Activated gamma-delta T cell treated with Interleukin-2 at 50 U/mL for 16 hours (primary cell): ENCODE measurements around the gene CHRNA3.

Experiments
- DNase-seq: peaks from one replicate; pipeline ENCODE4 v3.0.0-alpha.2; 2020

Gene CHRNA3

DNA sequence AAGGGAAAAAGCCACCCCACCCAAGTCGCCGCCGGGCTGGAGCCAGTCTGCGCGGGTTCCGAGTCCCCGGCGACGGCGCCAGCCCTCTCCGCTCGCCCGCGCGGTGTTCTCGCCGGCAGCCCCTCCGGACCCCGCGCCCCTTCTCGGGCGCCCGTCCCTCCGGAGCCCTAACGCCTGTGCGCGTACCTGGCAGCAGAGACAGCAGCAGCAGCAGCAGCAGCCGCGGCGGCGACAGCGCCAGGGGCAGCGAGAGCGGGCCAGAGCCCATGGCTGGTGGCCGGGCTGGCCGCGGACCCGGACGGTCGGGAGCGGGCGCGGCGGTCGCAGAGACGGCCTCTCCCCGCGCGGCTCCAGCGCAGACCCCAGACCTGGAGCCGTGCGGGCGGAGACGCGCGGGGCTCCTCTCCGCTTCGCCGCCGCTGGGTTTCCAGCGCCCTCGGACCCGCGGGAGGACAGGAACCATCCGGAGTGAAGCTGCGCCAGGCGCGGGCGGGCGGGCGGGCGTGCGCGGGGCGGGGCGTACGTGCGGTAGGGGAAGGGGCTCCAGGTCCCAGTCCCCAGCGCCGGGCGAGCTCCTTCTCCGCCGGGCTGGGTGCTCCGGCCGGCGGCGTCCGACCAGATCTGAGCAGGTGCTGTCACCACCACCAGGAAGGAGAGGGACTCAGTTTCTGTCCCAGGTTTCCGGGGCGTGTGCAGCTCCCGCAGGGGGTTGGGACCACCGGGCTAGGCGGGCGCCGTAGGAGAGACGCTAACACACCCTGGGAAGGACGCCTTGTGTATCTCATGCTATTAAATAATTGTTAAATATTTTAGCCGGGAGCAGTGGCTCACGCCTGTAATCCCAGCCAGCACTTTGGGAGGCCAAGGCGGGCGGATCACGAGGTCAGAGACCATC lies at the start of gene CHRNA3:
CHRNA3 (minus strand) TSS at position 470 of the 895 bp plus-strand sequence; CDS start at position 268, 202 bp downstream.
- DNase-seq, result no peak

DNA sequence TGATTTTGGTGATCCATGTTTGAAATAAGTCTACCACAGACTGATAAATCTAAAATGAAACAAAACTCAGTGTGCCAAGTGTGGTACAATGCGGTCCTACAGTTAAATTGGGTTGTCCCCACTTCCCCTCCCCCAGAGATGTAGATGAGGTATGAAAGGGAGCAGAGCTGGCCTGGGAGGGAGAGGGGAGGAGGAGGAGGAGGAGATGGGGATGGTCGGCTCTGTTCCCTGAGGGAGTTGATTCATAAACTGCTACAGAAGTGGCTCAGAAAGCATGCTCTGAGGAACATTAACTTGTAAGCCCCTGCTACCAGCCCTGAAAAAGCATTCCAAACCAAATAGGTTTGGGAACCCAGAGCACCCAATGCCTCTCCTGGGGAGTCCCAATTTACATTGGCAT lies 48.2 kb upstream of the CHRNA3 start:
- no peak for DNase-seq

DNA sequence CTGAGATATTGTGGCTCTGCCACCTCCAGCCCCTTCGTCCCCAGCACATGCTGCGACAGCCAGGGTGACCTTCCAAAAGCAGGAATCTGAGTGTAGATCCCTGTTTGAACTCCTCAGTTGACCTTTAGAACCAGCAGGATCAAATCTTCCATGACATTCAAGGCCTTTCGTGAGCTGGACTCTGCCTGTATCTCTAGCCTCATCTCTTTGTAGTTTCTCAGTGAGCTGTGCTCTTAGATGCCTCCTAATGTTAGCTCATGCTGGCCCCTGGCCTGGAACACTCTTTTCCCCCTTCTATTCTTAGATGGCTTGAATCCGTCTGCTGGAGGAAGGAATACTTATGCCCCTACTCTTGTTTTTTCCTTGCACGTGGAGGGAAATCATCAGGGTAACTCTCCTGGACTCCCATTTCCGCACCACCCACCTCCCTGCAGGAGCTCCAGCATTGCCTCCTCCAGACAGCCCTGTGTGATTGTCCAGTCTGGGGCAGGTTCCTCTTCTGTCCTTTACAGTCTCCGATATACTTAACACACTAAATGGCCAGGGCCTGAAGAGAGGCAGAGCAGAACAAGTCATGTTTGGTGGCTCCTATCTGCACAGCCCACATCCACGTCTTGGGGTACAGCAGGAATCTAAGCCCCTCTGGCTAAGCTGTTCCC lies 46.9 kb upstream of the CHRNA3 start:
- DNase-seq, result no peak

DNA sequence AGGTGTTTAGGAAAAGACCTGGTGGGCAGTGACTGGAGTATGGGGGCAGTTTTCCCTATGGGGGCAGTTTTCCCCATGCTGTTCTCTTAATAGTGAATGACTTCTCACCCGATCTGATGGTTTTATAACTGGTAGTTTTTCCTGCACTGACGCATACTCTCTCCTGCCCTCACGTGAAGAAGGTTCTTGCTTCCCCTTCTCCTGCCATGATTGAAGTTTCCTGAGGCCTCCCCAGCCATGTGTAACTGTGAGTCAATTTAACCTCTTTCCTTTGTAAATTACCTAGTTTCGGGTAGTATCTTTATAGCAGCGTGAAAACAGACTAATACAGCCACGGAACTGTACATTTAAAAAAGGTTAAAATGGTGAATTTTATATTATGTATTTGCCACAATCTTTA lies 45.2 kb upstream of the CHRNA3 start:
- DNase-seq, result no peak

DNA sequence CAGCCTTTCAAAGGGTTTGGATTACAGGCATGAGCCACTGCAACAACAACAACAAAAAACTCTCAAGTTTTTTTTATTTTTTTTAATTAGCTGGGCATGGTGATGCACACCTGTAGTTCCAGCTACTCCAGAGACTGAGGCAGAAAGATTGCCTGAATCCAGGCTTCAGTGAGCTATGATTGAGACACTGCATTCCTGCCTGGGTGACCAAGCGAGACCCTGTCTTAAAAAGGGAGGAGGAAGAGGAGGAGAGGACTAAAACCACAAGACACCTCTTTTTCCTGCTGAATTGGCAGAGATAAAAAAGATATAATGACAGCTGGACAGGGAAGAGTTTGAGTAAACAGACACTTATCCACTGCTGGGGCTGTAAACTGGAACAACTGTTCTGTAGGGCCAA lies 42.9 kb upstream of the CHRNA3 start:
- DNase-seq, result no peak

DNA sequence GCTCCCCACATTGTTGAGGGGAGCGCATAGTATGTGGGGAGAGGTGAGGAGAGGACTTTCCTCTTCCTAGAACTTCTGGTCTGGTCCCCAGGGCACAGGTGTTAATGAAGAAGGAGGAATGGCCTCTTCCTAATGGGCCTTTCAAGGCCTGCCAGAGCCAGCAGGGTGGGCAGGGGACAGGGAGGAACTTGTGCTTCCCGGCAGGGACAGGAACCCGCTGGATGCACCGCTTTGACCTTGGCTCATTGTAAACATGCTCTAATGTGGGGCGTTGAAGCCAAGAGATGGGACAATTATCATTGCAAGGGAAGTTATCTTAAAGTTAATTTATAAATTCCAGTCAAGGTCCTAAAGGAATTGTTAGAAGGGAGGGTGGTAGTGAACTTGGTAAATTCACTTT lies 41.2 kb upstream of the CHRNA3 start:
- no peak for DNase-seq

DNA sequence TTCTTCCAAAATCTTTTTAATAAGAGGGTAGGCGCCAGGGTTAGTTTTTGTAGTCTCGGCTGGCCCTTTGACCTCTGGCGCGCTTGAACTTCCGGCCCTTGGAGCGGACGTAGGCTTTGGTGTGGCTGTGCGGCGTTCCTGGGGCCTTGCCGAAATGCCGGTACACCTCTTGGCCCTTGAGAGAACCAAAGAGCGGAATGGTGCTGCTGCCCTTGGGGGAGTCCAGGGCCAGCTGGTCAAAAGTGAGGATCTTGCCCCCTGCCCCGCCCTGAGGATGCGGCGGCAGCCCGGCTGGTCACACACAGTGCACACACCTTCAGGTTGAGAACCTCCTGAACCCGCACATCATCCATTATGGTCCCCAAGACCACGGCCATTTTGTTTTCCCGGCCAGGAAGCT lies 40.2 kb upstream of the CHRNA3 start:
- DNase-seq, result no peak

DNA sequence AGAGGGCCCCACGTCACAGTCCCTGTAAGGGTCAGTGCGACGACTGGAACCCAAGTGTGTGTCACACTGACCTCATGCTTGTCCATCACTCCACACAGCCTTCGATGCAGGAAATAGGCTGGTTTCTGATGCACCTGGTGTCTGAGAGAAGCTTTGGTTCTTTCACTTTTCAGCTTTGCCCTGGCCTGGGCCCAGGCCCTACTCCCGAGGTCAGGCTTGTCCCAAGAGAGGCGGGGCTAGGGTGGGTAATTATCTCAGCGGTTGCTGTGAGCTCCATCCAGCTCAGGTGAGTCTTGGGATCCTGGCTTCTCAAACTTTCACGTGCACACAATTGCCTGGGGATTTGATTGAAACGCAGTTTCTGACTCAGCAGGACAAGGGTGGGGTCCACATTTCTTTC lies 39.8 kb upstream of the CHRNA3 start:
- no peak for DNase-seq

DNA sequence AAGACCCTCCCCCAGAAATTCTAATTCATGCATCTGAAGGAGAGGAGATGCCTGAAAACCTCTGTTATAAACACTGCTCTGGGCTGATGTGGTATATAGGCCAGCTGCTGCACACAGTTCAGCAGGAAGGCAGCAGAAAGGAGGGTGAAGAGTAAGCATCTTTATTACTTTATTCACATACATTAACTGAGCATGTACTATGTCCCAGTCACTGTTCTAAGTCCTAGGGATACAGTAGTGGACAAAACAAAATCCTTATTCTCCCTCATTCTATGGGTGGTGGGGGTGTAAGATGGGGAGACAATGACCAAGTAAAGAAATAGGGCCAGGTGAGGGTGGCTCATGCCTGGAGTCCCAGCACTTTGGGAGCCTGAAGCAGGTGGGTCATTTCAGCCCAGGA lies 38.0 kb upstream of the CHRNA3 start:
- no peak for DNase-seq

DNA sequence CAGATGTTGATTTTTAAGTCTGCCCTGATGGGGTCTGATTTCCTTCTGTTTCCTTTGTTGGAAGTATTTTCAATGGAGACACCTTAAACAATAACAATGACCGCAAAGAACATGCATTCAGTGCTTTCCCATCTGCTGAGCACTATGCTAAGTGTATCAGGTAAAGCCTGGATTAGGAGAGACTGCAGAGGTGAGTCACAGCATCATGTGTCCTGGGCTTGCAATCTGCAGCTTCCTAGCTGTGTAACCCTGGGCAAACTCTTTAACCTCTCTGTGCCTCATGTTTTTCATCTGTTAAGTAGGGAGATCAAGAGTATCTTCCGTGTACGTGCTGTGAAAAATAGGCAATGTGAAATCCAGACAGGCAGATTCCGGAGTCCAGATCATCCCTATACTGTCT lies 33.5 kb upstream of the CHRNA3 start:
- no peak for DNase-seq

DNA sequence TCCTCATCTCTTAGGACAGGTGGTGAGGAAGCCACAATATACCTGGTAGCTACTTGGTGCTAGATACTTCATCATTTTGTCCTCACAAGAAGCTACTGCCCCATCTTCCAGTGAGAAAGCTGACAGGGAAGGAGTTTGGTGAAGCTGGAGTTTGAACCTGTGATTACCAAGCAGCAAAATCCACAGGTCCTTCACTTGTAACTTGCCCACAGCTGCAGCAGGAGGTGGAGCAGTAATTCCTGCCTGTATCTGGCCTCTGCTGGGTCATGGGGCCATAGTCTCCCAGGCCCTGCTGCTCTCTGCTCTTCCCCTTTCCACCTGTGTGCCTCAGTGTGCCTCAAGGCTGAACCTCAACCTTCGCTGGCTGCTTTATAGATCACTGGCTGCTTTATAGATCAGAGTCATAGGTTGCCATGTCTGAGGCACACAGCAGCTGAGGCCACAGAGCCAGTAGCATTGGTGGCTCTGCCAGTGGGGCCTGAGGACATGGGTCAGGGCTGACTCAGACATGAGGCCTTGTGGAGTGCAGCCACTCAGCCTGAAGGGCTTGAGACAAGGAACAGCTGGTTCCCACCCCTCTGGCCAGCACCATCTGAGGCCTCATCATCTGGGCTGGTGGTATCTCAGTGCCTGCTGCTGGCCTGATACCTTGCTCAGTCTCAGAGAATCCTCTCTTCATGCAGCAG lies 31.3 kb upstream of the CHRNA3 start:
- no peak for DNase-seq

DNA sequence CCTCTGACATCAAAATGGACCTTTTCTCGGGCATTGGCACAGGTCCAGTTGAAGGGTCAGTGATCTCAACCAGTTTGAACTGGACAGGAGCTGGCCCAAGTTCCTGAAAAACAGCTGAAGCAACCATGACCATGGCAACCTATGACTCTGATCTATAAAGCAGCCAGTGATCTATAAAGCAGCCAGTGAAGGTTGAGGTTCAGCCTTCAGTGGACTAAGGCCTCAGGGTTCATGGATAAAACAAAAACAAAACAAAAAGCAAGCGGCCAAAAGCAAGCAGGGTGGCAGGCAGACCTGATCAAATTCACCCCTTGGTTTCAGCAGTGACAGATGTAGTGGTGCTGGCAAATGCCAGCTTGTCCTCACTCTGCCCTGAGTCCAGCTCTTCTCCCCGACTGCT lies 30.2 kb upstream of the CHRNA3 start:
- DNase-seq, result no peak

DNA sequence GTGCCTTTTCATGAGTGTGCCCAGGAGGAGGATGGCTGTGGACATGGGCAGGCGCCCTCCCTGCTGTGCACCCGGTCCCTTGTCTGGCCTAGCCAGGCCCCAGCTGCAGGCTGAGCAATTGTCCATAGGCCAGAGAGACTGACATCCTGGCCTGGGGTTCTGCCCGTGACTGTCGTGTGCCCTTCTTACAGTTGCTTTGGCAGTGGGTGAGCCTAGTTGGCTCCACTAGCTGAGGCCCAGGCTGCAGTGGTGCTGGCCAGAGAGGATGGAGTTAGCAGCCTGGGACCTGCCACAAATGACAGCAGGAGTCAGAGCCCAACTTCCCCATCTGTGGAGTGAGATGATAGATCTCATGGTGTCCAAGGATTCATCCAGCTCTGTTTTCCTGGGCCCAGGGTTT lies 29.2 kb upstream of the CHRNA3 start:
- no peak for DNase-seq

DNA sequence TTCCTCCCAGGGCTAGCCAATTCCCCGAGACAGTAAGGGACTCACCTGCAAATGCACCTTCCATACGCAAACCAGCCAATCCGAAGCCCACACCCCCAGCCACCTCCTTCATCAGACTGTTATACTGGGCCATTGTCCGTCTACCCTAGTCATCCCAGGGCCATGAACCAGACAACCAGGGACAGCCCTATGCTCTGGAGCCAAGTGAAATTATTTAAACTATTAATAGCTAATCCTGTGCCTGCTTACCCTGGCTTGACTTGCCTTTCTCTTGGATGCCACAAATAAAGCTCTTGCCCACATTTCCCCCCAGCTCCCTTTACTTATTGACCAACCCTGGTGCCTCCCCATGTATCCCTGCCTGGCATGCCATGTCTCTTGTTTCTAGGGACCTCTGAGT lies 24.2 kb upstream of the CHRNA3 start:
- no peak for DNase-seq

DNA sequence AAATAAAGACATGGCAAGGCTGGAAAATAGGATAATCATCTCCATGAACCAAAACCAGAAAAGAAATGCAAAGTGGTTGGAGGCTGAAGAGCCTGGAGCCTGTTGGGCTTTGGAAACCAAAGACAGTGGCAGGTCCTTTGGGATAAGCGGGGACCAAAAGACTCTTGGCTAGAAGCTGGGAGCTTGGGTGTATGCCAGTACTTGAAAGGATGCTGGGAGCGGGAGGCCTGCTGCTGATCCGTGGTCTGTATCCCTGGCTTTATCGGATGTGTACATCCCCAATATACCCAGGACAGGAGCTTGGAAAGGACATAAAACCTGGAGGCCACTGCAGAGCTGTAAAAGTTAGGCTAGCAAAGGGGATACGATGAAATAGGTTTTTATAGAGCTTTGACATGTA lies 21.5 kb upstream of the CHRNA3 start:
- DNase-seq, result no peak

DNA sequence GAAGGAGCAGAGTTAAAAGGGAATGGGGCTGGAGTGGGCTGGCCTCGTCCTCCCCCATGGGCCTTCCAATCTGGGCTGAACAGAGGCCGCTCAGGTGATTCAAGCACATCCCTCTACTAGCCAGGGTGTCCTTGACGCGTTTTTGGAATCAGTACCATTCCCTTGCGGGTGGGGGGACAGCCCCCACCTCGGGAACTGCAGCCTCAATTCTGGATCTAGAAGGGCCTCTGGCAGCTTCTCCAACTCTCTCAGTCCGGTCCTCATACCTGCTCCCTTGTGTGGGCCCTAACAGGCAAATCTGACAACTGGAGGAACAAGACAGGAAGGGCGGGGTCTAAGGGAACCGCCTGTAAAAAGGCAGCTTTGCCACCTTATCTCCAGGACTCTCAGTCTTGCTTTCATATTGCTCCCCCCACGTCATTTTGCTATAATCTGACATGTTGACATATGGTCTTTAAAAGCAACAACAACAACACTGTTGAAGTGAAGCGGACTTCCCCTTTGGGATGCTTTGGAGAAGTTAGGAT lies 21.0 kb upstream of the CHRNA3 start:
- no peak for DNase-seq

DNA sequence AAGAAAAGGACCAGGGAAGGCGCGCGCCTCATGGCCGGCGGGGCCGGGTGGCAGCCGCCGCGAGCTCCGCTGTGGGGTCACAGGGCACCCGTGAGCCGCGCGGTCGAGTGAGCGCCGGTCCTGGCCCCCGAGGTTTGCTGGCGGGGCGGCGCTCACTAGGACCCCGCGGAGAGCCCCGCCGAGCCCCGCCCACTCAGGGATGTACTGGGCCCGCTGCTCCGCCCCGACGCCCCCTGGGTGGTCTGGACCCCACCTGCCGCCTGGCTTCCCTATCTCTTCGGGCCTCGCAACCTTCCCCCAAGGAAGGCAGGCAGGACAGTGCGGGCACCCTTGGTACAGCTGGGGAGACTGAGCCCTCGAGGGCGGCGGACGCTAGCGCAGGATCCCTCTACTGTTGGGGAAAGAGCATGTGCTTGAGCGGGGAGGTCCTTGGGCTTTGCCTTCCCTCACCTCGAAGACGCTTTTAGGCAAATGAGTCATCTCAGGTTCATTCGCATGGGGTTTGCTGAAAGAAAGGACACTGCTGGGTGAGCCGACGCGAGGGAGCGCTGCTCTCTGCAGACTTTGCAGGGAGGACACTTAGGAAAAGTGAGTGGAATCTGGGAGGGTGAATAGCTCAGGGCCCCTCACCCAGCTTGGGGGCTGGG lies 20.4 kb upstream of the CHRNA3 start, which contains the start of gene CHRNB4:
CHRNB4 (minus strand) TSS at position 109 of the 647 bp plus-strand sequence; CDS start at position 32, 77 bp downstream.
- no peak for DNase-seq

DNA sequence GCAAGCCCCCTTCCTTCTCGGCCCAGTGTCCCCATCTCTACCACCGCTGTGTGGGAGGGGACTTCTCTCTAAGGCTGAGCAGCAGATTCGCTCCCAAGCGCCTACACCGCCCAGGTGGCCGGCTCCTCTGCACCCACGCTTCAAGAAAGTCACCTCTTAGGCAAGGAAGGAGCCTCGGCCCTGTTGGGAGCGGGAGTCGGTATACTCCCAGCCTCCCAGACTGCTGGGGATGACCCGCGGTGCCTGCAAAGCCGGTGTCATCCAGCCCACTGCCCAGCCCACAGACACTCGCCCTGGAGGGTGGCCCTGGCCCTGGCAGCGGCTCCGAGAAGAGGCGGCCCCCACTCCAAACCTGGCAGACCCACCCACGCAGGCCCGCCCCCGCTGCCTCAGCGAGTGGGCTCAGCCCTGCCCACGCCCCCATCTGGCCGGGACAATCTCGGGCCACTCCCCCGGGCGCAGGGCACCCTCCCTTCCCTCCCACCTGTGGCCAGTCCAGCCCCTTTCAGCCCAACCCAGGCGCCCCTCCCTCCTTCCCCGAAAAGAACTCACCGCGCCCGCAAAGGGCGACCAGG lies 19.8 kb upstream of the CHRNA3 start:
- DNase-seq, result no peak

DNA sequence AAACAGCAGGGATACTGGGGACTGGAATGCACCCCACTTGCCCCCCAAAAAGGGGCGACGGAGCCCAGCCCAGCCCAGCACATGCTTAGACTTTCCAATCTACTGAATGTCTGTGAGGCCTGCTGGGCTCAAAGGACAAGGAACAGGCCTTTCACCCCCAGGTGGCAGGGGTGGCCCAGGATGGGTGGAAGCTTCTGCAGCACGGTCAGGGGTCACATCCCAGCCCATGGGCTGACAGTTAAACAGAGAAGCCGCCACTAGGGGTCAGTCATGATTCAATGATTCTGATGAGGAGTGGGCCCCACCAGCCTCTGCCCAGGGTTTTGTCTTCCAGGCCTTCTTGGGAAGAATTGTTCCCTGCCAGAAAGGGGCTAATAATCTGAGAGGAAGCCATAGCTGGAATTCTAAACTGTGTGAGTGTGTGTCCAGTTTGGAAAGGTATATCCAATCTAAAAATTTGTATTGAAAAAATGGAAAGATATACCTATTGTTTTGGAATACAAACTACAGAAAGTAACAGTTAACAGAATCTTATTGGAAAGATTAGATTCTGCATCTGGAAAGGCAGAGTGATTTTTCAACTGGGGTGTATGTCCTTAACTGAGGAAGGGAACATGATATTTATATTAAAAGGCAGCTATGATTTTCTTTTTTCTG lies 18.0 kb upstream of the CHRNA3 start:
- peak; percentile 45 for DNase-seq

DNA sequence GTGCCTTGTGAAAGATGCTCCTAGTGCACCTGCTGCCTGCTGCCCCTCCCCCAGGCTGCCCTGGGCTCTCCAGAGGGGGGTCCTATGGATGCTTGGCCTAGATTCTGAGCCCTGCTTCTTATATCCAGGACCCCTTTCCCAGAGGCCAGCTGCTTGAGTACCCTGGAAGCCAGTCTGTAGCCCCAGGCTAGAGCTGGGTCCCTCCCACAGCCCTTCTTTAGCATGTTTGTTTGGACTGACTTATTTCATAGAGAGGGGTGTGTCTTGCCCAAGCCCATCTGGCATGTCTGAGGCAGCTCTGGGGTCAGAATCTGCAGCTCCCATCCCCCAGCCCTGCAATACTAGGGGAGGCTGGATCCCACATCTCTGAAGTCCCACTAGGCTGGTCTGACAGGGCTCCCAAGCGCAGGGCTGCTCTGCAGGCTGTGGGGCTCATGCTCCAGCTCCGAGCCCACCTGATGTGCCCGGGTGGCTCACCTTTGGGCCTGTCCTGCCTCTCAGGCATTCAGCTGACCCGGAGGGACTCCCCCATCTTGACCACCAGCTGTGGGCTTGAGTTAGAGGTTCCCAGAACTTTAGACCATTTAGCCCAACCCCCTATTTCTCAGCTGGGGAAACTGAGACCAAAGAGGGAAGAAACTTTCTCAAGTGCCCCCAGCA lies 17.1 kb upstream of the CHRNA3 start:
- no peak for DNase-seq

DNA sequence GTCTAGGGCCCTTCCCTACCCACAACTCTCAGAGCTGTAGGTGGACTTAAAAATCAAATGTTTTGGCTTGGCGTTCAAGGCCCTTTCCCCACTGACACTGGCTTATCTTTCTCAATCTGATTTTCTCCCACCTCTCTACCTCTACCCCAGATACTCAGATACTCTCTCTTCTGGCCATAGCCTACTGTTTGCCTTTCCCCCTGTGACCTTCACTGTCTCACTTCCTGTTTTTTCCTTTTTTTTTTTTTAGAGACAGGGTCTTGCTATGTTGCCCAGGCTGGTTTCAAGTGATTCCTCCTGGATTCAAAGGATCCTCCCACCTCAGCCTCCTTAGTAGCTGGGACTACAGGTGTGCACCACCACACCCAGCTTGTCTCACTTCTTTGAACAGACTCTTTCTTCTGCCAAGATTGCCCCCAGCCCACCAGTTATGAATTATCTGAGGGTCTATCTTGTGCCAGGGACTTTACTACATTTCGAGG lies 15.6 kb upstream of the CHRNA3 start:
- no peak for DNase-seq
